GM12878 (cell line): ENCODE measurements around the gene OSBPL5. TPM values are rescaled to one million over a fixed set of nuclear protein-coding genes. Genes with fewer than 3 reads are reported as not detected.

Experiments
- ATAC-seq: fragments of 200-7000 bp; cut with Tn5 transposase; 3 replicates; pipeline ENCODE4 v1.9.1; 2020; ENCODE audit warnings: mild to moderate bottlenecking, moderate library complexity
- BruUV-seq: library from RNA; stranded (reverse); fragments of 400-500 nt; replicated peaks from 2 replicates; lab custom pipeline; 2021; lab: Mats Ljungman, UMichigan
- CTCF ChIA-PET: fragments of 300-600 bp; sonication (Branson Sonifier 250); formaldehyde crosslinking; extraction: SDS; loops from one replicate; lab custom pipeline; 2021; ENCODE audit warnings: inconsistent platforms; lab: Yijun Ruan, JAX
- POLR2A ChIA-PET: fragments of 350-600 bp; formaldehyde crosslinking; extraction: SDS; loops from one replicate; lab custom pipeline; 2021; ENCODE audit warnings: inconsistent platforms; lab: Charles Lee
- RAD21 ChIA-PET: fragments of 300-600 bp; sonication (Branson Sonifier 250); formaldehyde crosslinking; loops from one replicate; lab custom pipeline; 2023; ENCODE audit warnings: antibody characterized with exemption; ENCODE audit not compliant: unreplicated experiment; lab: Charles Lee
- SMC1A ChIA-PET: fragments of 300-600 bp; sonication (Branson Sonifier 250); formaldehyde crosslinking; loops from one replicate; lab custom pipeline; 2023; ENCODE audit not compliant: unreplicated experiment, uncharacterized antibody; lab: Charles Lee
- DNase-seq: peaks from one replicate; pipeline ENCODE4 v3.0.0-alpha.2; 2011; ENCODE audit warnings: low read depth, low spot score
- FAIRE-seq: peaks from 3 replicates; lab custom pipeline; 2011; peaks lifted over from hg19 to GRCh38; lab: Jason Lieb, UNC
- H2AFZ ChIP-seq: 2 replicates; pipeline ENCODE4 v1.6.0; 2011; ENCODE audit warnings: low read depth, low read length, control low read depth; ENCODE audit not compliant: control insufficient read depth
- H3K27ac ChIP-seq: 2 replicates; pipeline ENCODE4 v1.5.1; 2011; ENCODE audit warnings: control low read depth; ENCODE audit not compliant: control insufficient read depth, insufficient read depth
- H3K27me3 ChIP-seq, 2 experiments: replicated peaks in 1 of 2; 2 replicates each; pipeline versions ENCODE4 v1.6.0 to v1.6.1; 2011; ENCODE audit warnings: low read length in 1 of 2; ENCODE audit not compliant: control insufficient read depth in 2 of 2, insufficient read depth in 2 of 2
- H3K36me3 ChIP-seq, 2 experiments: 2 replicates each; pipeline ENCODE4 v1.5.1; 2011; ENCODE audit warnings: low read length in 1 of 2; ENCODE audit not compliant: control insufficient read depth in 2 of 2, insufficient read depth in 2 of 2
- H3K4me1 ChIP-seq: 2 replicates; pipeline ENCODE4 v1.6.1; 2011; ENCODE audit warnings: mild to moderate bottlenecking, low read length, moderate library complexity, mixed read lengths; ENCODE audit not compliant: control insufficient read depth, insufficient read depth
- H3K4me2 ChIP-seq: 2 replicates; pipeline ENCODE4 v1.6.0; 2011; ENCODE audit warnings: control low read depth; ENCODE audit not compliant: control insufficient read depth, insufficient read depth
- H3K4me3 ChIP-seq: fragments of 200-600 bp; sonication (generic); 2 replicates; pipeline ENCODE4 v1.5.1; 2016
- H3K79me2 ChIP-seq: 2 replicates; pipeline ENCODE4 v1.6.0; 2011; ENCODE audit warnings: low read length; ENCODE audit not compliant: control insufficient read depth, insufficient read depth
- H3K9ac ChIP-seq: 2 replicates; pipeline ENCODE4 v1.8.0; 2011; ENCODE audit warnings: low read length, control low read depth, mixed read lengths; ENCODE audit not compliant: control insufficient read depth, insufficient read depth
- H3K9me3 ChIP-seq: replicated peaks from 3 replicates; pipeline ENCODE4 v1.5.1; 2011; ENCODE audit warnings: mild to moderate bottlenecking, low read length; ENCODE audit not compliant: control insufficient read depth, insufficient read depth
- H4K20me1 ChIP-seq: 2 replicates; pipeline ENCODE4 v1.6.0; 2011; ENCODE audit not compliant: control insufficient read depth, insufficient read depth
- CBFB ChIP-seq: IDR thresholded peaks from 2 replicates; pipeline ENCODE4 v1.6.1; 2016; ENCODE audit warnings: antibody characterized with exemption, low read depth
- CBX5 ChIP-seq: sonication (generic); IDR thresholded peaks from 2 replicates; pipeline ENCODE4 v1.6.1; 2016; ENCODE audit warnings: low read depth, moderate library complexity, mild to moderate bottlenecking, inconsistent platforms
- CEBPZ ChIP-seq: fragments of 150-350 bp; IDR thresholded peaks from 2 replicates; pipeline ENCODE4 v1.6.1; 2016; ENCODE audit warnings: low read depth, low read length
- CHD4 ChIP-seq: fragments of 200-600 bp; sonication (generic); IDR thresholded peaks from 2 replicates; pipeline ENCODE4 v1.6.1; 2016; ENCODE audit warnings: mild to moderate bottlenecking
- DPF2 ChIP-seq: fragments of 450-650 bp; IDR thresholded peaks from 2 replicates; pipeline ENCODE4 v1.6.1; 2017; ENCODE audit warnings: mild to moderate bottlenecking
- ESRRA ChIP-seq: IDR thresholded peaks from 2 replicates; pipeline ENCODE4 v1.6.1; 2012; ENCODE audit warnings: mild to moderate bottlenecking, low read length, improper control_type of control experiment
- IRF3 ChIP-seq: fragments of 450-650 bp; IDR thresholded peaks from 2 replicates; pipeline ENCODE4 v1.6.1; 2014; ENCODE audit warnings: mild to moderate bottlenecking
- MAX ChIP-seq: IDR thresholded peaks from 2 replicates; pipeline ENCODE4 v1.6.1; 2012; ENCODE audit warnings: low read depth, low read length, improper control_type of control experiment
- NRF1 ChIP-seq: conservative IDR thresholded peaks from 2 replicates; pipeline ENCODE4 v1.6.1; 2011; ENCODE audit warnings: mild to moderate bottlenecking, low read depth, low read length, improper control_type of control experiment
- POLR2AphosphoS5 ChIP-seq: IDR thresholded peaks from 2 replicates; pipeline ENCODE4 v1.6.1; 2011; ENCODE audit warnings: mild to moderate bottlenecking, low read length, inconsistent platforms
- SKIL ChIP-seq: fragments of 450-650 bp; IDR thresholded peaks from 2 replicates; pipeline ENCODE4 v1.6.1; 2017; ENCODE audit warnings: mild to moderate bottlenecking, low read depth, inconsistent platforms; ENCODE audit not compliant: poor library complexity, severe bottlenecking
- SMAD5 ChIP-seq: IDR thresholded peaks from 2 replicates; pipeline ENCODE4 v1.6.1; 2016; ENCODE audit warnings: antibody characterized with exemption, low read depth
- TCF12 ChIP-seq: IDR thresholded peaks from 2 replicates; pipeline ENCODE4 v1.6.1; 2011; ENCODE audit warnings: low read depth, mild to moderate bottlenecking, low read length
- ZBTB40 ChIP-seq: fragments of 450-650 bp; IDR thresholded peaks from 2 replicates; pipeline ENCODE4 v1.6.1; 2016; ENCODE audit warnings: mild to moderate bottlenecking, moderate library complexity, borderline replicate concordance
- WGBS: methylation state at CpG from one replicate; pipeline ENCODE4 v1.1.6; 2016; ENCODE audit warnings: low lambda C conversion rate; ENCODE audit not compliant: insufficient replicate concordance, insufficient coverage; ENCODE audit errors: missing lambda C conversion rate; 5-methylcytosine and 5-hydroxymethylcytosine counted together
- in situ Hi-C: fragments of 300-500 bp; cut with MboI; formaldehyde crosslinking; loops from 9 replicates; pipeline ENCODE4 v1.14.3; 2018; ENCODE audit warnings: mixed read lengths
- intact Hi-C: fragments of 100-400 bp; cut with micrococcal nuclease; formaldehyde crosslinking; loops from one replicate; pipeline ENCODE4 v1.14.2; 2022; ENCODE audit not compliant: unreplicated experiment
- polyA plus RNA-seq, 11 experiments: library from polyadenylated mRNA; depleted of rRNA in 4 of 11; unstranded in 6 of 11; stranded (reverse) in 5 of 11; fragments of >200 nt; fragmentation: Nextera tagmentation in 4 of 11; fragmentation: Illumina TruSeq in 1 of 11; extraction: Ambion mirVana in 4 of 11; extraction: Trizol in 1 of 11; gene quantifications; 1 replicate in 1 of 11; 2 replicates in 10 of 11; pipeline versions ENCODE4 v1.2.1 to v1.2.3, GENCODE V29; 2011 to 2016; ENCODE audit warnings: inconsistent platforms in 2 of 11, missing spikeins in 2 of 11, low read depth in 1 of 11
- total RNA-seq, 4 experiments: library from RNA; depleted of rRNA in 3 of 4; stranded (reverse); fragments of >200 nt in 3 of 4; fragmentation: Illumina TruSeq in 1 of 4; extraction: Trizol in 1 of 4; gene quantifications; 2 replicates each; pipeline versions ENCODE4 v1.2.1 to v1.2.3, GENCODE V29; 2013 to 2021

Gene OSBPL5
- total and polyA plus RNA-seq, 10 of the 15 experiments (the other 5 are each of a cell fraction or from before 2014, with no cell fraction given): not detected

- ATAC-seq (no peak), DNase-seq (no peak), FAIRE-seq (no peak)
- Histone ChIP-seq H2AFZ (no peak overlapping the region), H3K27me3 (no peaks in the 10 kb centered on the region), H4K20me1 (no peaks in the 10 kb centered on the region), H3K4me2 (no peak overlapping the region), H3K36me3 (no peaks in the 10 kb centered on the region), H3K27ac (no peak overlapping the region), H3K79me2 (no peaks in the 10 kb centered on the region), H3K4me3 (no peak overlapping the region), H3K9ac (no peak overlapping the region), H3K4me1 (no peaks in the 10 kb centered on the region), H3K9me3 (no peaks in the 10 kb centered on the region)
- ChIA-PET RAD21 (no interaction called here), SMC1A (no interaction called here), CTCF (no interaction called here), POLR2A (no interaction called here)
- intact Hi-C loops: no loop called here
- 16% methylated on average over 8 of the region's 10 CpGs for WGBS
- in situ Hi-C loops: no loop called here
- no TSS peak for BruUV-seq
- no peak for TF ChIP-seq IRF3
- no peak for TF ChIP-seq DPF2
- TF ChIP-seq CBX5: no peak
- TF ChIP-seq TCF12: no peak
- TF ChIP-seq SKIL: no peak
- no peak for TF ChIP-seq NRF1
- no peak for TF ChIP-seq SMAD5
- TF ChIP-seq ZBTB40: no peak
- no peak for TF ChIP-seq MAX
- TF ChIP-seq CEBPZ: no peak
- no peak for TF ChIP-seq POLR2AphosphoS5
- TF ChIP-seq CBFB: no peak
- no peak for TF ChIP-seq ESRRA
- no peak for TF ChIP-seq CHD4
These were observed 35.9 kb downstream of the OSBPL5 start for GRCh38 chr11:3129181-3129590.
